HG03469 (cell line): ENCODE results near the gene COL25A1.
"Not testable (repeated sequence)": the region's sequence is repeated elsewhere in the genome, so short reads cannot be mapped to it uniquely, and the experiment has no call there.

Source experiments
- ATAC-seq: cut with Tn5 transposase; IDR thresholded peaks from one replicate; pipeline ENCODE4 v1.9.1; 2021; ENCODE audit warnings: mild to moderate bottlenecking, moderate library complexity, moderate number of reproducible peaks; ENCODE audit not compliant: unreplicated experiment

The COL25A1 gene

GRCh38 chr4:109134268-109134667, 168.2 kb downstream of the COL25A1 start:
- no peak for ATAC-seq

- no peak for ATAC-seq
Observed at GRCh38 chr4:109131559-109131958, 170.9 kb downstream of the COL25A1 start.

DNA sequence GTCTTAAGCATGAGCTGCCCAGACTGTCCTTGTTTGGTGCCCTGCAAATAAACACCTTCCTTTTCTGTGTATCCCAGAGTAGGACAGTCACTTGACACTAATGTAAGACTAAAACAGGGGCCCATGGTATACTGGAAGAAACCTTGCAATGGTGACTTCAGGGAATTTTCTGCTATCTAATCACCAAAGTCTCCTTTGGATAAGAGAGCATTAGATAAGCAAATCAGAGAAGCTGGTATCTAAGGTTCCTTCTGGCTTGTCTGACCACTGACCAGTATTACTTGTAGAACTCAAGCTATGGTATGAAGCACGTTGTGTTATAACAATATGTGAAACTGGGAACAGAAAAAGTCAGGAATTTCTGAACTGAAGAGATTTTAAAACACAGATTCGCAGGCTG, 173.9 kb downstream of the COL25A1 start:
- ATAC-seq, result no peak

DNA sequence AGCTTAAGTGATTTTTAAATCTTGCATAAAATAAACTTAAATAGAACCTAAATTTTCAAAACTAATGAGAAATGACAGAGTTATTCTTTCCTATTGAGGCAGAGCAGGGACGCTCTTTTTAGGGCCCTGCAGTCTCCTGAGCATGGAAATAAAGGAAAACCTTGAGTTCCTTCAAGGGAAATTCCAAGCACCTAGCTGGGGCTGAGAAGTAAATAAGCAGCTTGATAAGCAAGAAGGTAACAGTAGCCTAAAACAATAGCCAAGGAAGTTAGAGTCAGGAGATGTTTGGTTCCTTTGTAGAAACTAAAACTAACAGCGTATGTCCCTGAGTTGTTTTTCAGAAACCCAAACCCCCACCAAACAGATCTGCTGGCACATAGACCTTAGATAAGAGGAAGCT, 174.6 kb downstream of the COL25A1 start:
- ATAC-seq, result no peak

GRCh38 chr4:109126856-109127255, 175.6 kb downstream of the COL25A1 start:
- ATAC-seq, result no peak

DNA sequence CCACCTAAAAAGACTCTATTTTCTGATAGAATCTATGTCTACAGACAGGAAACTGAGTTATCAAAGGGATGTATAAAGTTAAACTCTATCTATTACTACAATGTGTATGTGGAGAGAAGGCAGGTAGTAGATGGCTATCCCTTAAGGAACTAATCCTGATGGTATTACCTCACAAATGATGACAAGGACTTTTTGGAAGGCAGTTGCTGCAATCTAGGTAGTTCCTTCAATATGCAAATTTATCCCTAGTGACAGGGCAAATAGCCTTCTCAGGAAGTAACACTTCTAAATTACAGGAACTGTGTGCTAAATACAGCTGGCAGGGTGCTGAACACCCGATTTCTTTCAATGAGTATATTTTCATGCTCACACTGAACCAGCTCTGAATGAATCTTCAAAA, 177.4 kb downstream of the COL25A1 start:
- no peak for ATAC-seq

GRCh38 chr4:109123951-109124350, 178.5 kb downstream of the COL25A1 start:
- no peak for ATAC-seq

DNA sequence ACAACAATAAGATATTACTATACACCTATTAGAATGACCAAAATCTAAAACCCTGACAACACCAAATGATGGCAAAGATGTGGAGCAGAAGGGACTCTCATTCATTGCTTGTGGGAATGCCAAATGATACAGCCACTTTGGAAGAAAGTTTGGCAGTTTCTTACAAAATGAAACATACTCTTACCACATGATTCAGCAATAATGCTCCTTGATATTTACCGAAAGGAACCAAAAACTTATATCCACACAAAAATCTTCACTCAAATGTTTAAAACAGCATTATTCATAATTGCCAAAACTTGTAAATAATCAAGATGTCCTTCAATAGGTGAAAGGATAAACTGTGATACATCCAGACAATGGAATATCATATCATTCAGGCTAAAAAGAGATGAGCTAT, 180.9 kb downstream of the COL25A1 start:
- no peak for ATAC-seq

- no peak for ATAC-seq
Observed at GRCh38 chr4:109119852-109120251, 182.6 kb downstream of the COL25A1 start.

DNA sequence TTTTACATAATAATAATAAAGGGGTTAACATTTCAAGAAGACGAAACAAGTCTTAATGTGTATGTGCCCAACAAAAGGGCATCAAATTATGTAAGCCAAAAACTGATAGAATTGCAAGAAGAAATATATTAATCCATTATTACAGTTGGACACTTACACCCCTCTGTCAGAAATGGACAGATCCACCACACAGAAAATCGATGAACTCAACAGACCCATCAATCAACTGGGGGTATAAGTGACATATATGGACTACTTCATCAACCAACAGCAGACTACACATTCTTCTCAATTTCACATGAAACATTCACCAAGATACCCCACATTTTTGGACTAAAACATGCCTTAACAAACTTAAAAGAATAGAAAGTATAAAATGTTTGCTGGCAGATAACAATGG, 183.8 kb downstream of the COL25A1 start:
- no peak for ATAC-seq

GRCh38 chr4:109114501-109114900, 188.0 kb downstream of the COL25A1 start:
- ATAC-seq, result no peak

DNA sequence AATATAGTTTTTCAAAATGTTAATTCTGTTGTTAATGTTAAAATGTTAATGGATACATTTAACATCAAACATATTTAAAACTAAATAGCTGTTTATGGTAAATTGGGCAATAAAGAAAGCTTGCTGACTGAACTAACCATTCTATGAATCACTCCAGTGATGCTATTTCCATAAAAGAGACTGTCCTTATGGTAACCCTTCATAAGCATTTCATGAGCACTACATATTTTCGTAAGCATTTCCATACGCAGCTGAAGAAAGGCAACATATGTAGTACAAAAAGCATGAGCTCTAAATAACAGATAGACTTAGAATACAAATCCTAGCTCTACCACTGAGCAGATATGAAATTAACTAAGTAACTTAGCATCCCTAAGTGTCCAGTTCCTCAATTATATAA, 188.9 kb downstream of the COL25A1 start:
- ATAC-seq, result no peak

- no peak for ATAC-seq
Observed at GRCh38 chr4:109111031-109111430, 191.4 kb downstream of the COL25A1 start.

DNA sequence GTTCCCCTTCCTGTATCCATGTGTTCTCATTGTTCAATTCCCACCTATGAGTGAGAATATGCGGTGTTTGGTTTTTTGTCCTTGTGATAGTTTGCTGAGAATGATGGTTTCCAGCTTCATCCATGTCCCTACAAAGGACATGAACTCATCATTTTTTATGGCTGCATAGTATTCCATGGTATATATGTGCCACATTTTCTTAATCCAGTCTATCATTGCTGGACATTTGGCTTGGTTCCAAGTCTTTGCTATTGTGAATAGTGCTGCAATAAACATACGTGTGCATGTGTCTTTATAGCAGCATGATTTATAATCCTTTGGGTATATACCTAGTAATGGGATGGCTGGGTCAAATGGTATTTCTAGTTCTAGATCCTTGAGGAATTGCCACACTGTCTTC, 194.2 kb downstream of the COL25A1 start:
- not testable (repeated sequence) for ATAC-seq

DNA sequence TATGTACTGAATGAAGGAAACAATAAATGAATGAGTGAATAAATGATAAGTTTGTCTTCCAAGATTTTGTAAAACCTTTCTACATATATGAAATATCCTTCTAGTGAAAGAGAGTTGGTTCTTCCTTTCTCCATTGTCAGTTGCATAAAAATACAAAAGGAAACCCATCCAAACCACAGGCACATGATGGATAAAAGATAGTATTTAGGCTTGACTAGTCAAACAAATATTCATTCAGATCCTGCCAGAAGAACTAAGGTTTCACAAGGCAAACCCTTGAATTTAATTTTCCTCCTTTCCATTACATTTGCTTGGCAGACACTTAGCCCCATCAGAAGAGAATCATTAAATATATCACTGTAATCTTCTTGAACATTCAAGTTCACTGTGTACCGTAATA, 208.4 kb downstream of the COL25A1 start:
- no peak for ATAC-seq

DNA sequence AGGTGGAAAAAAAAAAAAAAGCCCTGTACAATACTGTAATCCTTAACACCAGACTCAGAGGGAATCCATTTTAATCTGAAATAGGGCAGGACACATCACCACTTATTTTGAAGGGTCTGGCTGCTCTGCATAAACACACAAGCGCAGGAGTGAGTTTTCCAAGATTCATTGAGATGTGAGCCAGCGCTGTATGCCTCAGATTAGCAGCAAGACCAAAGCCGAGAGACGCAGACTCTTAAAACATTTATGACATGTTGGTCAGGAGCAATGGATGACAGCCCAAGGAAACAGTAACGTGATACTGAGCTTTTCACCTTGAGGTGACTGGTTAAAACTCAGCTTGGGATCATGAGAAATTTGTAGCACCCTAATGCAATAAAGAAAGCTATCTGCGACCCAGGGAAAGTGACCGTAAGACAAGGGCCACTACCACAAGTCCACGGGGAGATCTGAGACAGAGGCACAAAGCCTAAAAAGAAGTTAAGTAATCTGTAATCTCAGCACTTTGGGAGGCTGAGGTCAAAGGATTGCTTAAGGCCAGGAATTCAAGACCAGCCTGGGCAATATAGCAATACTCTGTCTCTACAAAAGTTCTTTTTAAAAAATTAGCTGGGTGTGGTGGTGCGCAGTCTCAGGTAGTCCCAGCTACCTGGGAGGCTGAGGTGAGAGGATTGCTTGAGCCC, 210.6 kb downstream of the COL25A1 start:
- ATAC-seq, result no peak

GRCh38 chr4:109083911-109084310, 218.5 kb downstream of the COL25A1 start:
- no peak for ATAC-seq

DNA sequence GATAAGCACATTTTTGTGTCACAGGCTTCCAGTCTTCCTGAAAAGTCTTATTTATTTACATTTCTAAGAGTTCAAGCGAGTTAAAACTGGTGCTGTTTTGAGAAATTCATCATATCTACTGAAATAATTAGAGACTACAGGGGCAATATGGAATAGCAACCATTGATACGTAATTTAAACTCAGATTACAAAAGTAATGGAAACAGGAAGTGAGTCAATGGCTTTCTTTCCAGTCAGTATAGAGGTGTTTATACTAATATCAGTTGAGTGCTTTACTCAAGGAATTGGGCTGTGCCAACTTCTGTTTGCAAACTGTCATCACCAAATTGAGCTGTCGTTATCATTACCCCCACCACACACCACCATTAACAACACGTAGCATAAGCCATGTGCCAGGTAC, 222.7 kb downstream of the COL25A1 start:
- ATAC-seq, result no peak

GRCh38 chr4:109079201-109079600, 223.3 kb downstream of the COL25A1 start:
- ATAC-seq, result no peak

DNA sequence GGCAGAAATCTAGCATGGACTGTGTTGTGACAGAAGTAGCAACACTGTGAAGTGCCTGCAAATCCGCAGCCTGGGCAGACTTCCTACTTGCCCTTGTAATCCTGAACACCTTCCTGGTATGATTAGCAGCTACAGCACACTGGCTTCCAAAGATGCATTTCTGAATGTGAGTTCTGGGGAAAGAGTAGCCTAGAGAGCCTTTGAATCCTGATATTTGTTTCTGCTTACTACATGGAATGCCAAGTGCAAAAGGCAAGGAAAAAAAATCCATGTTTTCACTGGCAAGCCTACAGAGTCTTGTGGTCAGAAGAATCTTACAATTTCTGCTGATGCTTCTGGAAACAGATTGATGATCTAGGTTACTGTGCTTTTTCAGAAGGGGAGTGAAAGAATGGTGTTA, 223.7 kb downstream of the COL25A1 start:
- no peak for ATAC-seq

DNA sequence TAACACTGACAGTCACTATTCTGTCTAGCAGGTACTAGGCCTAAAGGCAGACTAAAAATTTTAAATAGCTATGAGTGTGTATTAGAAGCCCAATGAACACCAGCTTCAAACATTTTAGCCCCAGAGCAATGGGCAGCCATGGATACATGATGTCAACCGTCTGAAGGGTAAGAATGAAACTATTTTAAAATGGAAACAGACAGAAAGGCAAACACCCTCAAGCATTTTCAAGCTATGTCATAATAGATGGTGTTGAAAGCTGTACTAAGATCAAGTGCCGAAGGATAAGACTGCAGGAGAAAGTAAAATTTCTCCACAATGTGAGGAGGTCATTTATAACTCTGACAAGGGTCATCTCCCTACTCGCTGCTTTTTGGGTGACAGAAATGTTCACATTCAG, 225.0 kb downstream of the COL25A1 start:
- no peak for ATAC-seq

DNA sequence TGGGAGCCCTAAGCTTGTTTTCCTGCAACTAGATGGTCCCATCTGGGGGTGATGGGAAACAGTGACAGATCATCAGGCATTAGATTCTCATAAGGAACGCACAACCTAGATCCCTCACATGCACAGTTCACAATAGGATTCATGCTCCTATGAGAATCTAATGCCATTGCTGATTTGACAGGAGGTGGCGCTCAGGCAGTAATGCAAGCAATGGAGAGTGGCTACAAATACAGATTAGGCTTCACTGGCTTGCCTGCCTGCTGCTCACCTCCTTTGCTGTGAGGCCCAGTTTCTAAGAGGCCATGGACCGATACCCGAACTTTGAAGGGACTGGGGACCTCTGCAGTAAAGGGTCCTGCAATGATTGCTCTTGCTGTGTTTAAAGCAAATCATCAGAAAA, 225.7 kb downstream of the COL25A1 start:
- ATAC-seq, result not testable (repeated sequence)

- ATAC-seq, result no peak
Observed at GRCh38 chr4:109075621-109076020, 226.8 kb downstream of the COL25A1 start.
